Iris pigment epithelial cell (primary cell): Measurements from ENCODE around the gene TTC7B.

Experiments
- DNase-seq: peaks from one replicate; pipeline ENCODE4 v3.0.0-alpha.2; 2011; ENCODE audit warnings: low read depth

The TTC7B gene

DNA sequence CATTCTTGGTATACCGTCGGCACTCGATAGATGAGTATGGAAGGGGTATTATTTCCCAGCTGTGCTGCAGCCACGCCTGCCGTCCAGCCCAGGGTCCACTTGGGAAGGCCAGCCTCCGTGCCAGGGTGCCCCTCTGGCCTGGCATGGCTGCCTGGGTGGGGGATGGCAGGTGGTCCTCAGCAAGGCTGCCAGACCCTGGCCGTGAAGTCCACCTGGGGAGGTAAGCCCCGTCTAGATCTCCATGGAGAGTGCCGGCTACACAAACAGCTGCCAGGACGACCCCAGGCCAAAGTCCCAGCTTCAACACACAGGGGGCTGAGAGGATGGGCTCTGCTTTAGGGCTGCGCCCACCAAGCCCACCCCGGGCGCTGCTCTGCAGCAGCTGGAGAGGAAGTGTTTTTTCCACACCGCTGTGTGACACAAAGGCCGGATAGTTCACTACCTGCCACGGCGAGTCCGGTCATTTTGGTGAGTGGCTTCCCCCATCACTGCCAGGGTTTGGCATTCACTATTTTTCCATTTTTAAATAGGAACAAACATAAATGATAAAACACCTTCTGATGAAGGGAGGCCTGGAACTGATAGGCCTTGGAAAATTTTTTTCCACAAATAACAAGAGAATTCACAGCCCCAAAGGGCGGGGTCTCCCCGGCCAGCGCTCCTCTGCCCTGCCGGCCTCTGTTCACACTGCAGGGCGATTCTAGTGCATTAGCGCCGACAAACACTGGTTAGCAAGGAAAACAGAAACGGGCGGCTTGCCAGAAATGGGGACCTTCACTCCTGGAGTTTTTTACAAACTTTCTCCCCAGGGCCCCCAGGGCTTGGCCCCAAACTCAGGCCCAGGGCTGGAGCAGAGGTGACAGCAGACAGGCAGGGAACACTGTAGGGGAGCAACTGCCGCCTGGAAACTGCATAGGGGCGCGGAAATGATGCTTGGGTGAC, 257.9 kb downstream of the TTC7B start:
- no peak for DNase-seq

DNA sequence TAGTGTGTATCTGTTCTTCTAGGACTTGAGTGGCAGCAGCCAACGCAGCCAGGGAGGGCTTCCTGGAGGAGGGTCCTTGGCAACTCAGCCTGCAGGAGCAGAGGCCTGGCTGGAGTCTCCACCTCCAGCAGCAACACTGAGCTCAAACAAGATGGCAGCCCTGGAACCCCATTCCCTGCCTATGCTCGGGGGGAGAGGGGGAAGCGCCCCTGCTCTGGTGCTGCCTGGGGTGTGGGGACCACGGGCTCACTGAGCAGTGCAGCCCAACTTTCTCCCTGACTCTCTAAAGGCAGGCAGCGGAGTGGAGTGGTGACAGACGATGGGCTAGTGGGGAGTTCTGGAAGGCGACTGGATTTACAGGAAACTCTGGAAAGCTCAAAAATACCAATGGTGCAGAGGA, 258.7 kb downstream of the TTC7B start:
- DNase-seq, result no peak

DNA sequence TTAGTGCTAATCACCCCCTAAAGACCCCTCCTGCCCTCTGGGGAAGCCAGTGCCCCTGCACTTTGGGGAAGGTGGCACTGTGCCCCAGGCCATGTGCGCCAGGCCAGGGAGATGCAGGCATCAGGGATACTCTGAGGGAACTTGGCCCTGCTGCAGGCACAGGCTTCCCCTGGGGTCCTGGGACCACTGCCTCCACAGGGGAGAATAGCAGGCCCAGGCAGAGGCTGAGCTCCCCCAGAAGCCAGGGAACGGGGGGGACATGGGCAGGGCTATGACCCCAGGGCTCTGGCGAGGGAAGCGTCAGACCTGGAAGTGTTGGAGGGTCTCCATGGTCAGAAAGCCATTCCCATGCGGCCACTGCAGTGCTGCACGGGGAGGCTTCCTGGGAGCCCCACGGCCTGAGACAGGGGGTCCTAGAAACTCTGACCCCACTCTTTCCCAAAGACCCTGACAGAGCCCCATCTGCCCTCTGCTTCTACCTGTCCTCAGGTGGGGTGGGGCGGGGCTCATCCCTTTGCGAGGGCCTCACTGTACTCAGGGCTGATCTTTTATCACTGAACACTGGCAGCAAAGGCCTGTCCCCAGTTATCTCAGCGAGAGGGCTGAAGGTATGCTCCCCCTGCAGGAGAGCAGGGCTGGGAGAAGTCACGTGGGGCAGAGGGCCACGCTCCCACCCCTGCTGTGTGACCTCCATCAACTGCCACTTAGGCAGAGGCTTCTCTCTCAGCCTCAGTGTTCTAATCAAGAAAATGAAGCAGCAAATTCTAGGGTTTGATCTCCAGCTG, 259.4 kb downstream of the TTC7B start:
- no peak for DNase-seq

DNA sequence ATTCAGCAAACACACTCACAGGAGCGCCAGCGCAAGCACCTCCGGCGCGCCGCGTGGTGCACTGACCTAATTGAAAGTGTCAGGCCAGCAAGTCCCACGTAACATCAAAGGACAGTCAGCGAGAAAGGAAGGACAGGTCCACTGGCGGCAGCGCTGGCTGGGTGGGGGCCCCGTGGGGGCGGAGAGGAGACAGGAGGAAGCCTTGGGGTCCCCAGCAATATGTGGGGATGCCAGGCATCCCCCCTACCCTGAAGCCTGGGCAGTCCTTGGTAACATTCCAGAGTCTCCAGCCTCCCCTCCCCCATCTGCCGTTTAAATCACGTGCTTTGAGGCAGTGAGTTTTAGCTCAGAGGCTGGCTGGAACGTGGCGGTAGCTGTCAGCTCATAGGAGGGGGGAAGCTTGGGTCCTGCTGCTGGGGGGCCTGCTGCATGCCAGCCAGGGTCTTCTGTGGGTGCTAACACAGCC, 260.2 kb downstream of the TTC7B start:
- no peak for DNase-seq

DNA sequence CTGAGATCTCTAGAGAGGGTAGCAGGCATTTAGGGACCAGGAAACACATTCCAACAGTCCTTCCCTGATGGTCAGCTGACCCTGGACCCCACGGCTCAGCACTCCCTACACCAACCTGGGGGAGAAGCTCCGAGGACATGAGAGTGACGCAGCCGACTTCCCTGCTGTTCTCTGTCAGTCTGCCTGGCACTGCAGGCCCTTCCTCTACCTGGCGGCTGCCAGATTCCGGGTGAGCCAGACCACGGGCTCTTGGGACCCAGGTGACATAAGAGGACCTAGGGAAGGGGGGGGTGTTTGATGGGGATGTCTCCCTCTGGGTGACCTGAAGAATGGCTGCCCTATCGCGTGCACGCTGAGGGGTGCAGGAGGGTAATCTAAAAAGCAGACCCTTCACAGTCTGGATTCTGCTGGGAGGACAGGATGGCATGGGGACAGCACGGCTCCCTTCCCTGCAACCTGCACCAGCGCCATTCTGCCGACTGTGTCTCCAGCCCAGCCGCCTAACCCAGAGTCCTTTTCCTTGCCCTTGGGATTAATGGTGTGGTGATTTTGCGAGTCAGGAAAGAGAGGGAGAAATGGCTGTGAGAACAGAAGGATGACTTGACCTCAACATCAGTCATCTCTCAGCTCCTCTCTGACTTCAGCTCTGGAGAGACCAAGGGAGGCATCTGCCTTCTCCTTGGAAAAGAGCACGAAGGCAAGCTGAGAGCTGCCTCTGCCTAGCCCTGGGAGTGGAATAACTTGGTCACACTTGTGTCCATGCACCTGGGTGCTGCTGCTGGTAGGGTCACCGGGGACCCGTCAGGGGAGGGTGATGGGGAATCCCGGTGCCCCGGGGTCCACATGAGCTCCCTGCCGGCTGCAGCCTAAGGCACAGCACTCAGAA, 260.9 kb downstream of the TTC7B start:
- no peak for DNase-seq

DNA sequence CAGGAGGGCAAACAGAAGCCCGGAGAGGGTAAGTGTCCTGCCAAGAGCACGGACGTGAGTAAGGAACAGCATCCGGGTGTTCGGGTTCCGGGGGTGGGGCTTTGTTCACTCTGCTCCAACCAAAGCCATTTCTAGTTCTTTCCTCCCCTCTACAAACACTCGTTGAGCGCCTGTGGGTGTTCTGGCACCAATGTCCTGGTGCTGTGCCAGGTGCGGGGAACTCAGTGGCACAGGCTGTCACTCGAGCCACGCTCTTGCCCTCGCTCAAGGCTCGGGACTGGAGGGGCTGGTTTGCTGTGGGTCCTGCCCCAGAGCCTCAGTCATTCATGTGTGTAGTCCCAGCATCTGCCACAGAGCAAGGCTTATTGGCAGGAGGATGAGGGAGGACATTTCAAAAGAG, 261.9 kb downstream of the TTC7B start:
- DNase-seq, result no peak

DNA sequence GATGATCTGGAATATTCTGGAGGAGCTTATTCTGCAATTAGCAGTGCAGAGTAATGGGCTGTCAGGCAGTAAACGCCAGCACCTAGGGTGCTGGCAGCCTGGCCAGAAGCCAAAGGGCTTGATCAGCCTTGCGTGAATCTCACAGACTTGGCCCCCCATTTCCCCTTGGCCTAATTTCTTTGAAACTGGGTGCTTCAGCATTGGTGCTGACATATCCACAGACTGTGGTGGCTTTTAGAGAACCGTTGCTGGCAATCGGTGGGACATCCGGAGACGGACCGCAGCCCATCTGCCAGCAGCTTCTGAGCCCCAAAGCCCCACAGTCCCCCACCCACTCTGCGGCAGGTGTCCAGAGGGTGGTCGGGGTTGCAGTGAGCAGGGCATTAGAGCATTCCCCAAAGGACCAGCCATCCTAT, 262.3 kb downstream of the TTC7B start:
- no peak for DNase-seq

DNA sequence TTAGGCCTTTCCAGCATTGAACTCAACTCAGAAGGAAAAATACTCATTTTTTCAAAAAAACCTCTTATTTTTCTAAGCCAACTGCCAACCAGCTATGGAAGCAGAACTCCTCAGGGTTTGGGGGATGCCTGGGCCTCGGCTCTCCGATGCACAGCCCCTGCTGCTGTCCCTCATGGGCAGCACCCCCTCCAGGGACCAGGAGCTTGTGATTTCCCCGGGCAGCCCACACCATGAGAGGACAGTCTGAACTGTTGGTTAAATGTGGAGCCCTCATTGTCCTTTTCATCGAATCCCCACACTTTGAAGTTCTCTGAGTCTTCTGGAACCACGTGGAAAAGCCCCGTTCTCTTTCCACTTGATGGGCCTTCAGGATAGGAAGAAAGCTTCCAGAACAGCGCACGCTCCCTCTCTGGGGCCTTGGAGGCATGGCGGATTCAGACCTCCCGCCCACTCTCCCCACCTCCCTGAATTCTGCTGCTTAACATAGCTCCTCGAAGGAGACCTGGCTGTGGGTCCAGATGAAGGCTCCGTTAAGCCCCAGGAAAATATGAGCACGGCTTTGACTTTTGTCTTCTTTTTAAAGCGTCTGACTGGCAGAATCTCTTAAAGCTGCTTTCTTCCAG, 262.8 kb downstream of the TTC7B start:
- no peak for DNase-seq

DNA sequence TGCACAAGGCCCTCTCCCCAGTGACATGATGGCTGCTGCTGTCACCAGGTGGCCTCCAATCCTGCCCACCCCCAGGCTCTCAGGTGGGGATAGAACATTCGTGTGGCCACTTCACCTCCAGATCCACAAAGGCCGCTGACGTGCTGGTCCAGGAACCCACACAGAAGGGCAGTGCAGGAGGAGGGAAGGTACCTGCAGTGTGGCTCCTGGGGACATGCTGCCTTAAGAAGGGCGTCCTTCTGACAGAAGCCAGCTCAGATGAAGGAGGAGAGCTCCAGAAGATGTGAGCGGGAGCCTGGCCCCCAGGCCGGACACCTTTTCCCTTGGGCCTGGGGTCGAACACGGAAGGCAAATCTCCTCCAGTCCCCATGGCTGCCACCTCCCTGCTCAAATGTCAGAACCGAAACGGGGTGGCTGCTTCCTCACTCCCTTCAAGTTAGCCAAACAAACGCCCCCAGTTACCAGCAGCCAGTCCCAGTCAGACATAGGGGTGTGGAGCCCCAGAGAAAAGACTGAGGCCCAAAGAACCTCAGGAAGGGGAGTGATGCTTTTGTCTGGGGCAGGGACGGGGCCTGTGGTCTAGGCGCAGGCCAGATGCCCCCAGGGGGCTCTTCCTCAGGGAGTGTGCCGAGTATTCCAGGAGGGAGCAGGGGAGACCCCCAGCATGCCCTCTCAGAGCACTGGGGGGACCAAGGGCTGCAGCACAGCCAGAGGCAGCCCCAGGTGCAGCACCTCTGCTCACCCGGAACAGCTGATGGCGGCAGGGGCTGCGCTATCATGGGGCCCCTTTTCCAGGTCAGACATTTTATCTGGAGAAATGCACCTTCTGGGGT, 263.5 kb downstream of the TTC7B start:
- no peak for DNase-seq

DNA sequence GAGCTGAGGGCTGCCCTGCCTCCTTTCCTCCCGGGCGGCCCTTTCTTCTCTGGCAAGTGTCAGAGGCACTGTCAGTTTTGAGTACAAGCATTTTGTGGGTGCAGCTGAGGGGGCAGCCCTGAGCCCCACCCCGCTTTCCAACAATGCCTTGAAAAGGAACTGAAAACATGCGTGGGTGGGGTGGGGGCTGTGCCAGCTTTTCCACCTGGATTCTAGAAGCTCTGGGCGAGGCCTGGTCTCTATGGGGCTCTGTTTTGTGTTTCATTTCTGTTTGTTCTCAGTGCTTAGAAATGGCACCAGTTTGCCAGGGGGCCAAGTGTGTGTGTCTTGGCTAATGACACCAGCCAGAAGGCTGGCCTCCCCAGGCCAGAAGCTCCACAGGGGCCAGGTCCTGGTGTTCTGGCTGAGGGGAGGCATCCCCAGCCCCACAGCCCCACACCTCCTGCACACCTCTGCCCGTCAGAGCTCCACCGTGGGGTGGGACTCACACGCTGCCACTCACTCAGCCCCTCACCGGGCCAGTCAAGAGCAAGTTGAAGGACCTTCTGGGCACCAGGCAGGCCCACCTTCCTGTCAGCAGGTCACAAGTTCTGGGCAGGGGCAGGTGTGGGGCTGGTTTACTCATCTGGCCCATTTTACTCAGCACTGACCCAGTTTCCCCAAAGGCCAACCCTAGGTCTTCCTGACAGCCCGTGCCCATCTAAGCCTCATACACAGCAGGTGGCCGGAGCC, 264.3 kb downstream of the TTC7B start:
- DNase-seq, result no peak

DNA sequence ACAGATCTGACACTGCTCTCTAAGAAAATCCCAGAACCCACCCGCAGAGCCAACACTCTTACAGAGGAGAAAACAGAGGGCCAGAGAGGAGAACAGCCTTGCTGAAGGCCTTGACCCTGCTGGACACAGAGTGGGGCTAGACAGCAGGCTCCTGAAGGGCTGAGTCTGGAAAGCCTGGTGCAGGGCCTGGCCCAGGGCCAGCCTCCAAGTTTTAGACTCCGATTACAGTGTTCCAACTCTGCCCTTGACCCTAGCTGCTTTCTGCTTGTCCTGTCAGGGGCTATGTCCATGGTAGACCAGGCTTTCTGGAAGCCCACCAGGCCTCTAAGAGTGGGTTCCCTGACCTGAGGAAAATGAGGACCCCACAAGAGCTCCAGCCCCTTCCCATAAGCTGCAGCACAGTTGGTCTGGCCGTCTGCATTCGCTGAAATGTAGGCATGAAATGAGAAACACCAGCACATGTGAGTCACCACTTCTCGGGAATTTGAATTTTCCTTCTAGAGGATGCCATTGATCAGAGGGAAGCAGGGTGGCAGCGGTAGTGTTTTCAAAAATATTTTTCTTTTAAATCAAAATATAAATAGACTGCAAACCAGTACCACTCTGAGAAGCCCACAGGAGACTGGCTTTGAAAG, 265.0 kb downstream of the TTC7B start:
- peak; percentile 23 for DNase-seq

DNA sequence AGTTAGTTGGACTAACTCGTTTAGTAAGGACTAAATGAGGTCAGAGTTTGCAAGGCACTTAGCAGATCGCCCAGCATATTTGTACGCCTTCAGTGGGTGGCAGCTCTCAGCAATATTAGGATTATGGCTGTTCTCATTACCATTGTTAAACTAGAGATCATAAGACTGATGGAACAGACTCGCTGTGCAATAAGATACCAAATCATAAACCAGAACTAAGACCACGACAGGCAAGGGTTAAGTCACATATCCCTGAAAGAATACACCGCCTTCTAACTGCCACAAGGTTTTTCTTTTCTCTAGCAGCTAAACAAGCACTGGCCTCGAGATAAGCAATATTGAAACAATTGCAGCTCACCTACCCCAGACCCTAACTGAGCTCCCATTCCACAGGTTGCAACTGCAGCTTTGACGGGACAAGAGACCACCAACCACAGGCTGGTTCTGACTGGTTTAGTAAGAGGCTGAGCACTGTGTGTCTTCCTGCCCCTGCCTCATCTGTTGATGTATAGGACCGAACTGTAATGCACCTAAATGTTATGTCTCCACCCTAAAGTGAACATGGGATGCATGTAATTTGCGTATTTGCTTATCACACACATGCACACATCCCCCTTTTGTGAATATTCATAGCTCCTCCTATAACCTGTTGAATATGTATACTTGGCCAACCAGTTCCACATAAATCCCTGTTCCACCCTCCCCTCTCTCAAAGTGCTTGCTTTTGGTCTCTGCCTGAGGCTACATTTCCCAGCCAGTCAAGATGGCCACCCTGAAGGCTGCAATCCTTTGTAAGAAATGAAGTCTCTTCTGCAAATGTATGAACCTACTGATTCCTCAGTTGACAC, 266.2 kb downstream of the TTC7B start:
- no peak for DNase-seq

DNA sequence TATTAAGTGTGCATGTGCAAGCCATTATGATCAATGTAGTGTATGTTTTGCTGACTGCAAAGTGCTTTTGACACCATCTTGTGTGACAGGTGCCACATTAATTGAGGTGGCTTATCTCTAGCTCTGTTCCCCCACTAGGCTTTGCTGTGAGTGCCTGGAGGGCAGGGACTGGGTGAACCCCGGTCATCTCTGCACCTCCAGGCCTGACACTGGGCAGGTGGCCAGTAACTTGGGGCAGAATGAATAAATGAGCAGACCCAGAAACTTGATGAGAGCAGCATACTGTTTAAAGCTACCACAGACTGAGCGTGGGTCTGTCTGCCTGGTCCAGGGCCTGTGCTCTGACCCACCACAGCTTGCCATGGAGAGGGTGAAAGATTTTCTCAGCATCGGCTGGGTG, 267.8 kb downstream of the TTC7B start:
- DNase-seq, result no peak

DNA sequence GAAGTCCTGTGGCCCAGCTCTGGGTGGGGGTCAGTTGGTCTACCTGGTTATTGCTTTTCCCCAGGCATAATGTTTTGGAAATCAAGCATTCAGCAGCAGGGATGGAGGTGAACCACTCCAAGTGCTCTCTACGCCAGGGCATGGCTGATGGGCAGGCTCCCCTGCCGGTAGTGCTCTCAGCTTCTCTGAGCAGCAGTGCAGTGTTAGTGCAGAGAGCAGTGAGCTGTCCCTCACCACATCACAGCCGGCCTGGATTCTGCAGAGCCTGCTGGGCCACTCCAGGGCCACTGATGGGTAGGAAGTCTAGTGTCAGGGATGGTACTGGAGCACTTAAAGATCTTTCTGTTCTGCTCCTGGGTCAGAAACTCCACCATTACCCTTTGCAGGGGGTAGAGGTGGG, 268.3 kb downstream of the TTC7B start:
- no peak for DNase-seq

DNA sequence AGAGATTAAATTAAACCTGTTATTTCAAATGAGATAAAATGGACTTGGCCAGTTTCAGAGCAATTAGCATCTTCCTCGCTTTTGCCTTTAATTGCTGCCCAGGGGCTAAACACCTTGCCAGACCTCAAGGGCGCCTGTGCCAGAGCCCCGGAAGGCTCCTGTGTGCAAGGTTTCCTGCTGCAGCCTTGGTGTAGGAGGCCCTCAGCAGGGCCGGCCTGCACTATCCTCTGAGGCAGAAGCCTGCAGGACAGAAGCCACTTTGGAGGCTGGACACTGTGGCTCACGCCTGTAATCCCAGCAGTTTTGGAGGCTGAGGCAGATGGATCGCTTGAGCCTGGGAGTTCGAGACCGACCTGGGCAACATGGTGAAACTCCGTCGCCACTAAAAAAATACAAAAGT, 269.0 kb downstream of the TTC7B start:
- no peak for DNase-seq

DNA sequence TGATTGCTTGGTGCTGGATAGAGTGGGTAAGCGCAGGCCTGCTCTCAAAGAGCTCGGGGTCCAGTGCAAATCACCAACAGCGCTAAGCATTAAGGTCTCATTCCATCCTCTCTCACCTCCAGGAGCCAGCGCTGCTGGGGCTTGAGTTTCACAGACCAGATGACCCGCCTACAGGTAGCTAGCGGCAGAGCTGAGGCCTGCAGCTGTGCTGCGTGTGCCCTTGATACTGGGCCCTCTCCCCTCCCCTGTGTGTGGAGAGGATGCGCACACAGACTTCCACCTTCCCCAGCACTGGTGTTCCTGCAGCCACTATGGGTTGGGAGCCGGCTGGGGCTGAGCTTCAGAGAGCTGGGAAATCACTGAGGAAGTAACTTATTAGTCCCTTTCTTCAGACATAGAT, 269.5 kb downstream of the TTC7B start:
- DNase-seq, result no peak

DNA sequence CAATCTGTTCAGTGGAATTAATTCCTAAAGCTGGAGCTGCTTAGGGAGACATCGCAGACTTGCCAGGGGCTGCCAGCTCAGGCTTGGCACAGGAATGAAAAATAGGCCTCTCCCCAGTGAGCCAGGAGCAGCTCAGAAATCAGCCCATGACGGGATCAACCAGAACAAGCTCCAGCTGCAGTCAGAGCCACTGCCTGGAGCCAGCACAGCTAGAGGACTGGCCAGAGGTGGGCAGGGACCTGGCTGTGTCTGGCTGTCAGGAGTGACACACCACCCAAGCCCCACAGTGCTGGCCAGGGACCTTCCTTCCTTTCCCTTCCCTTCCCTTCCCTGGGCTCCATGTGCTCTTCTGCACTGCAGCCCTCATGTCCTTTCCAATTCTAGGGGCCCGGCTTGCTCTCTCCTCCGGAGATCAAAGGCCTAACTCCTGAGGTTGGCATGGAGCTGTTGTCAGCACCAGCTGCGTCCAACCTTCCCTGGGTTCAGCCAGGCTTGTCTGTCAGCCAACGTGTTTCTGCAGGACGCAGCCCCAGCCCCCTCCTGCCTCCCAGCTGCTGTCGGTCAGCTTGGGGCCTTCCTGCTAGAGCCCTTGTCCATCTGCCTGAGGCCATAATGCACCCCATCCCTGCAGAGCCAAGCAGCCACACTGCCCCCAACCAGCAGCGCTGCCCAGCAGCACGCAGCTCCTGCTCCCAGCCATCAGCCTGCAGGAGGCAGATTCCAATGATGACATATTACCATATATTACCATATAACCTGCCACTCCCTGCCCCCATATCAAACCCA, 270.1 kb downstream of the TTC7B start:
- no peak for DNase-seq

DNA sequence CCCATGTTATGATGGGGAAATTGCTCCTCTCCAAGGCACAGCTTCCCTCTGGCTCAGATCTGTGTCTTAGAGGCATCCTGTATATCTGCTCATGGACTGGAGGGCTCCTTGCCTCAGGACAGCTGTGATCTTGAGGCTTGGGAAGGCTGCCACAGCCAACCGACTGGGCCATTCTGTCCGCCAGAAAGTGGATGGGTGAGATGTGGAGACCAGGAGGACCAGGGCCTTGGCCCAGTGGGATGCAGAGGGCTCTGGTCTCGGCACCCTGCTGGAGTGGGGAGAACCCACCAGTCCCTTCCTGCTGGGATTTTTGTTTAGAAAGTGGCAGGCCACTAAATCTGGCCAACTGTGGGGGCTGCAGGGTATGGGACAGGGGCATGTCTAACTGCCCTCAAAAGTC, 270.8 kb downstream of the TTC7B start:
- no peak for DNase-seq
